Activated T-helper 2 cell treated with anti-CD3 and anti-CD28 coated beads, Interferon-gamma antibody, Interleukin-2, Interleukin-4, amounts not matched to agents 10 μg/mL and 5 μg/mL and 100 μg/mL, durations not matched to agents 14 hours and 24 hours and 36 hours (primary cell): ENCODE measurements around the gene FAM216A. TPM values are rescaled to one million over a fixed set of nuclear protein-coding genes. Genes with fewer than 3 reads are reported as not detected.
A peak's percentile ranks its signal among the peaks of the same experiment; 100 is the strongest.
"Not testable (repeated sequence)": the region's sequence is repeated elsewhere in the genome, so short reads cannot be mapped to it uniquely, and the experiment has no call there.

Experiments used
- DNase-seq: peaks from one replicate; pipeline ENCODE4 v3.0.0; 2021; ENCODE audit warnings: low spot score
- H3K27ac Mint-ChIP-seq: one replicate; pipeline ENCODE4 v1.8.0; 2021; ENCODE audit warnings: mixed read lengths
- H3K27me3 Mint-ChIP-seq: one replicate; pipeline ENCODE4 v1.8.0; 2021; ENCODE audit warnings: low read depth, mixed read lengths
- H3K36me3 Mint-ChIP-seq: one replicate; pipeline ENCODE4 v1.8.0; 2021; ENCODE audit warnings: low read depth, mixed read lengths
- H3K4me1 Mint-ChIP-seq: one replicate; pipeline ENCODE4 v1.8.0; 2021; ENCODE audit warnings: low read depth, mixed read lengths
- H3K4me3 Mint-ChIP-seq: one replicate; pipeline ENCODE4 v1.8.0; 2021; ENCODE audit warnings: low read depth, mild to moderate bottlenecking, moderate library complexity, mixed read lengths
- H3K9me3 Mint-ChIP-seq: one replicate; pipeline ENCODE4 v1.8.0; 2021; ENCODE audit warnings: mixed read lengths
- intact Hi-C: fragments of 100-400 bp; cut with micrococcal nuclease; formaldehyde crosslinking; loops from one replicate; pipeline ENCODE4 v1.15.1; 2023
- total RNA-seq: library from RNA; stranded (reverse); gene quantifications from 2 replicates; pipeline ENCODE4 v1.2.3, GENCODE V29; 2022

FAM216A gene, protein sequence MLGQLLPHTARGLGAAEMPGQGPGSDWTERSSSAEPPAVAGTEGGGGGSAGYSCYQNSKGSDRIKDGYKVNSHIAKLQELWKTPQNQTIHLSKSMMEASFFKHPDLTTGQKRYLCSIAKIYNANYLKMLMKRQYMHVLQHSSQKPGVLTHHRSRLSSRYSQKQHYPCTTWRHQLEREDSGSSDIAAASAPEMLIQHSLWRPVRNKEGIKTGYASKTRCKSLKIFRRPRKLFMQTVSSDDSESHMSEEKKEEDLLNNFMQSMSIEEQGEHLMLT
- total RNA-seq = 44.7 and 48.8 TPM in 2 replicates

- peaks cover 34% of the 10 kb centered on the region for H3K36me3 Mint-ChIP-seq
- peaks cover 25% of the 10 kb centered on the region for H3K4me1 Mint-ChIP-seq
- intact Hi-C loops = loop anchor here (1.0 to 5.0 kb wide), 6 partner anchors 18 to 229 kb away; partner anchors contain the start of genes ANAPC7, ARPC3, RAD9B and VPS29
- no peaks in the 10 kb centered on the region for H3K9me3 Mint-ChIP-seq
- H3K4me3 Mint-ChIP-seq = peak within 1 kb of the TSS; percentile 99
- H3K27ac Mint-ChIP-seq = peak within 1 kb of the TSS; percentile 96
- peak; percentile 97 for DNase-seq
- H3K27me3 Mint-ChIP-seq = no peaks in the 10 kb centered on the region
Measured at GRCh38 chr12:110468214-110469048, at the start of gene FAM216A, which contains the start of gene GPN3. Gene FAM216A (plus strand): TSS chr12:110468845. CDS start chr12:110468876, 31 bp downstream. Gene GPN3 (minus strand): TSS chr12:110468257. CDS start chr12:110468203, 54 bp downstream.

DNA sequence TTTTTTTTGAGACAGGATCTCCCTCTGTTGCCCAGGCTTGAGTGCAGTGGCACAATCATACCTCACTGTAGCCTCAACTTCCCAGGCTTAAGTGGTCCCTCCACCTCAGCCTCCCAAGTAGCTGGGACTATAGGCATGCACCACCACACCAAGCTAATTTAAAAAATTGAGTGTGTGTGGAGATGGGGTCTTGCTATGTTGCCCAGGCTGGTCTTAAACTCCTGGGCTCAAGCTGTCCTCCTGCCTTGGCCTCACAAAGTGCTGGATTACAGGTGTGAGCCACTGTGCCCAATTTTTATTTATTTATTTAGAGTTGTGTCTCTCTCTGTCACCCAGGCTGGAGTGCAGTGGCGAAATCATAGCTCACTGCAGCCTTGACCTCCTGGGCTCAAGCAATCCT is 48.0 kb upstream of the FAM216A start:
- H3K27ac Mint-ChIP-seq, H3K4me3 Mint-ChIP-seq, H3K36me3 Mint-ChIP-seq, intact Hi-C loops, H3K4me1 Mint-ChIP-seq, DNase-seq, H3K9me3 Mint-ChIP-seq: not testable (repeated sequence)
- peaks cover 26% of the 10 kb centered on the region for H3K27me3 Mint-ChIP-seq

DNA sequence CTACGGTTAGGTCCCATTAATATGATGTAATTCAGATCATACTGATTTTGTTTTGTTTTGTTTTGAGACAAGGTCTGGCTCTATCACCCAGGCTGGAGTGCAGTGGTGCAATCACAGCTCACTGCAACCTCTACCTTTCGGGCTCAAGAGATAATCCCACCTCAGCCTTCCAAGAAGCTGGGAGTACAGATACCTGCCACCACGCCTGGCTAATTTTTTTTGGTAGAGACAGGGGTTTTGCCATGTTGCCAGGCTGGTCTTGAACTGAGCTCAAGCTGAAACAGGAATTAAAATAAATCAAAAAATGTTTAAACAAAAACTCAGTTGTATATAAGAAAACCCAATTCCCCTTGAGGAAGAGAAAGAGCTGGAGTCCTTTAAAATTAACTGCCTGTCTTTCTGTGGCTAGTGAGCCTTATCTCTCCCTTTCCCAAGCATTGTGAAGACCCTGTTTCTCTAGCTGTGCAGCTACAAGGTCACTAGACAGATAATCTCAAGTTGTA is 47.4 kb upstream of the FAM216A start:
- no peak overlapping the region for H3K4me3 Mint-ChIP-seq
- intact Hi-C loops = no loop called here
- DNase-seq = no peak
- no peaks in the 10 kb centered on the region for H3K9me3 Mint-ChIP-seq
- no peaks in the 10 kb centered on the region for H3K36me3 Mint-ChIP-seq
- no peak overlapping the region for H3K27ac Mint-ChIP-seq
- no peaks in the 10 kb centered on the region for H3K4me1 Mint-ChIP-seq
- peaks cover 26% of the 10 kb centered on the region for H3K27me3 Mint-ChIP-seq

DNA sequence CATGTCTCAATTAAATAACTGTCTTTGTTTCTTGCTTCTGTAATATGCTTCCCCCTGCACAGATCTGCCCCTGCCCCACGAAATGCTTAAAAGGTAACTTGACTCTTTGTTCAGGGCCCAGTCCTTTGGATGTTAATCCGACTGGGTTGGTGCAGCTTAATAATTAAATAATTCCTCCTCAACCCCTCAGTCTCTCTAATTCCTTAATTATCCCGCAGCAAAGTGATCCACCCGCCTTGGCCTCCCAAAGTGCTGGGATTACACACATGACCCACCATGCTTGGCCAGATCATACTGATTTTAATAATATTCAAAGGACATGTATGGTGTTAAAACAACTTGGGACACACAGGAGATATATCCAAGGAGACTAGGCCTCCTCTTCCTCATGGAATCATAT is 46.9 kb upstream of the FAM216A start:
- H3K27ac Mint-ChIP-seq = no peak overlapping the region
- H3K4me3 Mint-ChIP-seq = no peak overlapping the region
- no peak for DNase-seq
- H3K4me1 Mint-ChIP-seq = no peaks in the 10 kb centered on the region
- H3K27me3 Mint-ChIP-seq = peaks cover 26% of the 10 kb centered on the region
- no peaks in the 10 kb centered on the region for H3K9me3 Mint-ChIP-seq
- H3K36me3 Mint-ChIP-seq = no peaks in the 10 kb centered on the region
- intact Hi-C loops = no loop called here

DNA sequence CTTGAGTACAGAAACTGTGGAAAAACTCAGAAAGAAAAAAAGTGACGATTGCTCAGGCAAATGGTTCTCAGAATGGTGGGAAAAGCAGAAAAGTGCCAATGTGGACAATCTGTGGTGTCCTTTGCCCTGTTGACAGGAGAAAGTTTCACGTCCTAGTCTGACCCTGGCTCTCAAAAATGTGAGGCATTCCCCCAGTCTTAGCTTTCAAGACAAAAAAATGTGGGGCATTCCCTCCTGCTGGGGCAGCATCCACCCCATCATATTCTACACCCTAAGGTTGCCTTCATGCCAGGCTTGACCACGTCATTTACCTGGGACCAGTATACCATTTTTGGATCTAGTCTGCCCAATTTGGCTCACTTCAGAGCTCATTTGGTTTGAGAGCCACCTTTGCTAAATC is 44.4 kb upstream of the FAM216A start:
- Mint-ChIP-seq H3K4me3 (no peak overlapping the region), H3K9me3 (no peaks in the 10 kb centered on the region), H3K27me3 (peaks cover 24% of the 10 kb centered on the region), H3K27ac (no peak overlapping the region), H3K36me3 (no peaks in the 10 kb centered on the region), H3K4me1 (no peaks in the 10 kb centered on the region)
- no peak for DNase-seq
- intact Hi-C loops = no loop called here

- Mint-ChIP-seq H3K4me1 (no peaks in the 10 kb centered on the region), H3K4me3 (no peak overlapping the region), H3K27ac (no peak overlapping the region), H3K9me3 (no peaks in the 10 kb centered on the region), H3K27me3 (peaks cover 16% of the 10 kb centered on the region), H3K36me3 (no peaks in the 10 kb centered on the region)
- DNase-seq = no peak
- intact Hi-C loops = no loop called here
Measured at GRCh38 chr12:110426406-110426805, 42.2 kb upstream of the FAM216A start.

DNA sequence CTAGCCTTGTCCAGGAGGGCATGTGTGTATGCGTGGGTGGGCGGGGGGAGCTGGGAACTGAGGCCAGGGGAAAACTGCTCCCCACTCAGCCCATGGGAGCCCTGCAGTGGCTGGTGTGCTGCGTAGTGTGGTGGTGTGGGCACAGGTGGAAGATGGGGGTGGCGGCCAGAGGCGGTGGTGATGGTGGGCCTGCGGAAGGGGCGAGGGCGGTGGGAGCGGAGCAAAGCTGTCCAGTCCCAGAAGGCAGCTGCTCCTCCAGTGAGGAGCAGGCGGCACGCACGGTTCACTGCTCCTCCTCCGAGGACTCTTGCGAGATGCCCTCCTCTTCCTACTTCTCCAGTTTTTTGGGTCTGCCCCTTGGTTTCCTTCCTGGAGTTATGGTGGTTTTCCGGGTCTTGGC is 39.0 kb upstream of the FAM216A start:
- H3K27ac Mint-ChIP-seq, H3K9me3 Mint-ChIP-seq, DNase-seq, intact Hi-C loops, H3K27me3 Mint-ChIP-seq, H3K4me1 Mint-ChIP-seq, H3K4me3 Mint-ChIP-seq: not testable (repeated sequence)
- peaks cover 11% of the 10 kb centered on the region for H3K36me3 Mint-ChIP-seq

DNA sequence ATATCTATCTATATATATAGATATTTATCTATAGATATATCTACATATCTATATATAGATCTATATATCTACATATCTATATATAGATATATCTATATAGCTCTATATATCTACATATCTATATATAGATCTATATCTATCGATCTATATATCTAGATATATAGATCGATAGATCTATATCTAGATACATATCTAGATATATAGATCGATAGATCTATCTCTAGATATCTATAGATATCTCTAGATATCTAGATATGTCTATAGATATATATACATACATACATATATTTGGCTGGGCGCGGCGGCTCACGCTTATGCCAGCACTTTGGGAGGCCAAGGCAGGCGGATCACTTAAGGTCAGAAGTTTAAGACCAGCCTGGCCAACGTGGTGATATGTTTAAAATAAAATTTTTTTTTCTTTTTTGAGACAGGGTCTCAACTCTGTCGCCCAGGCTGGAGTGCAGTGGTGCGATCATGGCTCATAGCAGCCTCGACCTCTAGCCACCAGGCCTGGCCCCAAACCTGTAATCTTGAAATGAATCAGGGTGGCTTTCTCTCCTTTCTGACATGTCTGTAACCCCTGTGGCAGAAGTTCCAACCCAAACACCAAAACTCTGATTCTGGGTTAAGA is 36.6 kb upstream of the FAM216A start:
- H3K4me3 Mint-ChIP-seq = no peak overlapping the region
- no peak for DNase-seq

DNA sequence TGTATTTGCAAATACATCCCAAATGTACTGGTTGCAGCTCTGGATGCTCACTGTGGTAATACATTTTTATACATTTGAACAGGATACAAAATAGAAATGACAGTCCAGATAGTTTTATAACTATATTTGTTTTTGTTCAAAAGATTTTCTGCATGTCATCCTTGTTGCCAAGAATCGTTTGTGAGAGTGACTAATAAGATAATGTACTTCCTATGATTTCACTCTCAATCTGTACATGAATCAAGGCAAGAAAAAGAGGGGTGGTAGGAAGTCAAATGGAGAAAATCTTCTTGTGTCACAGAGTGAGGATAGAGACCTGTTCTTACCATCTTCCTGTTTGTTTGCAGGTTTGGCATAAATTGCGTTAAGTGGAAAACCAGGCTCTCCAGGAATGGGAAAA is 32.4 kb upstream of the FAM216A start:
- H3K4me1 Mint-ChIP-seq = peaks cover 1% of the 10 kb centered on the region
- H3K9me3 Mint-ChIP-seq = no peaks in the 10 kb centered on the region
- H3K27me3 Mint-ChIP-seq = no peaks in the 10 kb centered on the region
- no peak overlapping the region for H3K27ac Mint-ChIP-seq
- DNase-seq = no peak
- H3K4me3 Mint-ChIP-seq = no peak overlapping the region
- peaks cover 56% of the 10 kb centered on the region for H3K36me3 Mint-ChIP-seq
- intact Hi-C loops = no loop called here

More for the DNA sequence above, 36.6 kb upstream of the FAM216A start:
- H3K36me3 Mint-ChIP-seq = peaks cover 33% of the 10 kb centered on the region
- no peak overlapping the region for H3K27ac Mint-ChIP-seq
- H3K27me3 Mint-ChIP-seq = no peaks in the 10 kb centered on the region
- H3K9me3 Mint-ChIP-seq = no peaks in the 10 kb centered on the region
- intact Hi-C loops = loop anchor here (1.0 kb wide), 3 partner anchors 77 to 332 kb away; partner anchors contain the start of gene ATP2A2
- peaks cover 1% of the 10 kb centered on the region for H3K4me1 Mint-ChIP-seq

DNA sequence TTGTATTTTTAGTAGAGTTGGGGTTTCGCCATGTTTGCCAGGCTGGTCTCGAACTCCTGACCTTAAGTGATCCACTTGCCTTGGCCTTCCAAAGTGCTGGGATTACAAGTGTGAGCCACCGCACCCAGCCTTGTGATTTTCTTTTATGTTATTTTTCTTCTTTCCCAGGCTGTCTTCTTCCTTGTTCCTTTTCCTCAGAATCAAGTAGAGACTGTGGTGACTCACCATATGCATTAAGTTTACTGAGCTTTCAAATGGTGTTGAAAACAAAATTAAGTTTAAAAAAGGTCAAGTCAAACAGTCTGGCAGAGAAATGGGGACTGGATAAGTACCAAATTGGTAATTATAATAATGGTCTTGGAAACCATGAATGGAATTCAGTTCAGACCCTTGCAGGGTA is 24.2 kb upstream of the FAM216A start:
- DNase-seq = no peak
- Mint-ChIP-seq H3K27me3 (no peaks in the 10 kb centered on the region), H3K27ac (no peak overlapping the region), H3K4me1 (peaks cover 24% of the 10 kb centered on the region), H3K9me3 (no peaks in the 10 kb centered on the region), H3K36me3 (peaks cover 54% of the 10 kb centered on the region), H3K4me3 (no peak overlapping the region)
- intact Hi-C loops = no loop called here

- no peaks in the 10 kb centered on the region for H3K27me3 Mint-ChIP-seq
- peak within 1 kb of the TSS; percentile 100 for H3K4me3 Mint-ChIP-seq
- H3K36me3 Mint-ChIP-seq = peaks cover 56% of the 10 kb centered on the region
- H3K9me3 Mint-ChIP-seq = no peaks in the 10 kb centered on the region
- H3K4me1 Mint-ChIP-seq = peaks cover 24% of the 10 kb centered on the region
- intact Hi-C loops = loop anchor here (1.0 kb wide), 3 partner anchors 18 to 152 kb away; partner anchors contain the start of genes FAM216A and GPN3
- peak within 1 kb of the TSS; percentile 99 for H3K27ac Mint-ChIP-seq
- peak; percentile 95 for DNase-seq
Measured at GRCh38 chr12:110449799-110450497, 18.7 kb upstream of the FAM216A start, which contains the start of gene ARPC3. Gene ARPC3 (minus strand): TSS chr12:110450337. CDS start chr12:110450260, 77 bp downstream.

- Mint-ChIP-seq H3K36me3 (peaks cover 57% of the 10 kb centered on the region), H3K9me3 (no peaks in the 10 kb centered on the region), H3K27ac (peak overlapping the region; percentile 99), H3K4me1 (peaks cover 19% of the 10 kb centered on the region), H3K4me3 (peak overlapping the region; percentile 100), H3K27me3 (no peaks in the 10 kb centered on the region)
- intact Hi-C loops = no loop called here
- no peak for DNase-seq
Measured at GRCh38 chr12:110451263-110451662, 17.4 kb upstream of the FAM216A start.
